Daoy (cell line): ENCODE measurements around the gene TMEM218. TPM values are rescaled to one million over a fixed set of nuclear protein-coding genes. Genes with fewer than 3 reads are reported as not detected.

Source experiments
- DNase-seq: peaks from one replicate; pipeline ENCODE4 v3.0.0-alpha.2; 2015; ENCODE audit warnings: low read depth
- total RNA-seq: library from RNA; depleted of rRNA; stranded (reverse); fragments of >200 nt; shearing (Covaris generic); gene quantifications from 2 replicates; pipeline ENCODE4 v1.2.3, GENCODE V29; 2014; rRNA removed

Gene TMEM218
- 25.1 and 32.0 TPM in 2 replicates for total RNA-seq

DNA sequence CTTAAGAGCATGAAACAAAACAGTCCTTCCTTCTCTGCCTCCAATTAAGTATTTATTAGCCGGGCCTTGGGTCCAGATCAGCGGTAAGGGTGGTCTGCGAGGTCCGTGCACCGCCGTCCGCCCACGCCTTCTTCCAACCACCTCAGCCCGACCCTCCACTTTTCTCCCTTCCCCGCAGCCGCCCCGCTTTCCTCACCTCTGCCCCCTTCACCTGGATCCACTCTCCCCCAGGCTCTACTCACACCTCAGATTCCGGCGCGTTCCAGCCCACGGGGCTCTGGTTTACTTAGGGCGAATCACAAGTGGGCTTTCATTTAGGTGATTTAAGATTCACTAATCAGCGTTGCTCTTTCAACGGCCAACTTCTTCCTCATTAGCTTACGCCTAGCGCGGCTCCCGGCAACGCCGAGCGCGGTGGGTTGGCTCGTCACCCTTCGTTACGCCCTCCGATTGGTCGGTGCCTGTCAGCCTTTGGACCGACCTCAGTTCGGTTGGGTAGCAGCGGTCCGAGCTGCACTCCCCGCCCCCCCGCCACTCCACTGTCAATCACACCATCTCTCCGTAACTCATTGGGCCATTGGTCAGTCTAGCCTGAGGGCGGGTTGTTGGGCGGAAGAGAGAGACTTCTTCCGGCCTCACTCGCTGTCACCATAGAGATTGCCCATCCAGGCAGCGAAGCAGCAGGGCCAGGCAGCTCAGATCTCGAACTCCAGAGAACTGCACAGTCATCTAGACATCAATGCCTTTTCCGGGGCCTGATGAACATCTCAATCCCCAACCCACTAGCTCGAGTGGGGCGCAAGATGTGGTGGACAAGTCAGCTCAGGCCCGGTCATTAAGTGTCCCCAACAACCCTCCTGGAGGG lies at the start of gene TMEM218:
Gene TMEM218 (minus strand): TSS at position 284 of the 865 bp plus-strand sequence. CDS start 9,385 bp downstream, outside the sequence.
- peak; percentile 99 for DNase-seq

DNA sequence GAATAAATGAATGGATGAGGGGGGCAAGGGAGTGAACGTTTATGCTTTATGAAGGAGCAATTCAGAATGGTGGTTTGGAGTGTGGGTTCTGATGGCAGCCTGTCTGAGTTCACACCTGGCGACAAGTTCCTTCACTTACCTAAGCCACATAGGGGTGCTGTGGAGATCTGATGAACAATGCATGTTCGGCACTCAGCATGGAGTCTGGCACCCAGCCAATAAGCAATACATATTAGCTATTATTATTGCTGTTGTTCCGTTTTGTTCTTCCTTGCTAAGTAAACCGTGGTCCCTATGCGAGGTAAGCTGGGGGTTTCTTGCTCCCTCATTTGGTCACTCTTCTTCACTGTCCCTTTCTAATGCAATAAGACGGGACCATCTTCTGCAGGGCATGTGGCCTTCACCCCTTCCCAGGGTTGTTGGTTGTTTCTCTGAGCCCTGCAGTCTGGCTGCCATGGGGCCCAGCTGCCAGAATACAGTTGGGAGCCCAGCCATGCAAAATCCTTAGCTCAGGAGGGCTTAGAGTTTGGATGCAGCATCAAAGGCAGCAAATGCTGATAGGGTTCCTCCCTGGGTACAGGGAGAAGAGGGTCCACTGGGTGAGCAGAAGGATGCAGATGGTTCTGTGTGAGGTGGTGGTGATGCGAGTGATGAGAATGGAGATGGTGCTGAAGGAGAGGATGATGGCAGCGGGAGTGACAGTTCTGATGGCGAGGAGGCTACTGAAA lies 46.7 kb upstream of the TMEM218 start:
- no peak for DNase-seq

DNA sequence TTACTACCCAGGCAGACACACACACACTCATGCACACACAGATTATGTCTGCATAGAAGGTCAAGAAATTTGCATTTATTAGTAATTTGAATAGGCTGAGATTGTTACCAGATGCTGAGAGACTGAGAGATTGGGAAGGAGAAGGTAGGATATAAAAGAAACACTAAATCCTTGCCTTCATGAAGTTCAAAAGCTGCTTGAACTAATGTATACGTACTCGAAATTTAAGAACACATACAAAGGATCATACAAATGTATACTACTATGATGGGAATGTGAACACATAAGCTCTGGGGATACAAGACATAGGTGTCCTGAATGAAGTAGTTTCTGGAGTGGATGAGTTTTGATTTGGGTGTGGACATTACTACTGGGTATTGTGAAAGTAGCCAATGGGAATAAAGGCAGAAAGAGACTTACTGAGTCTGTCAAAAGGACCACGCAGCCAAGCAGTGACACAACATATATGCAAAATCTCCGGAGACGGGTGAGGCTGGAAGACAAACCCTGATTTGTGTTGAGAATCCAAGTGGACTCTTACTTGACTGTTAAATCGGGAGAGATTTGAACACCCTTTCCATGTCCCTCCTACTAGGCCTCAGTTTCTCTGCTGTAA lies 45.8 kb upstream of the TMEM218 start:
- DNase-seq = no peak

GRCh38 chr11:125156346-125157117 lies 45.1 kb upstream of the TMEM218 start:
- DNase-seq = no peak

DNA sequence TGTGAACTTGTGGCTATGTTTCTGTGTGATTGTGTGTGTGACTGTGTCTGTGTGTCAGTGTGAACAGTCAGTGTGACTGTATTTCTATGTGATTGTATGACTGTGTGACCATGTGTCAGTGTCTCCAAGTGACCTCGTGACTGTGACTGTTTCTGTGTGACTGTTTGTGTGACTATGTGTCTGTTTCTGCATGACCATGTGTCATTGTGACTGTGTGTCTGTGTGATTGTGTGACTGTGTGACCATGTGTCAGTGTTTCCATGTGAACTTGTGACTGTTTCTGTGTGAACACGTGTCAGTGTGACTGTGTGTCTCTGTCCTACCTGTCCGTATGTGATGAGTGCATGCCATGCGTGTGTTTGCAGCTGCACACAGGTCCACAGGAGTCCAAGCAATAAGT lies 44.3 kb upstream of the TMEM218 start:
- DNase-seq = no peak

DNA sequence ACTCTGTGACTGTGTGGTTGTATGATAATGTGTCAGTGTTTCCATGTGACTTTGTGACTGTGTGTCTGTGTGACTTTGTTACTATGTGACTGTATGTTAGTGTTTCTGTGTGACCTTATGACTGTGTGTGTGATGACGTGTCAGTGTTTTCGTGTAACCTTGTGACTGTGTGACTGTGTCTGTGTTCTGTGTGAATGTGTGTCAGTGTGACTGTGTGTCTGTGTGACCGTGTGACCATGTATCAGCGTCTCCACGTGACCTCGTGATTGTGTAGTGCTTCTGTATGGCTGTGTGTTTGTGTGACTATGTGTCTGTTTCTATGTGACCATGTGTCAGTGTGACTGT lies 43.6 kb upstream of the TMEM218 start:
- DNase-seq = no peak

DNA sequence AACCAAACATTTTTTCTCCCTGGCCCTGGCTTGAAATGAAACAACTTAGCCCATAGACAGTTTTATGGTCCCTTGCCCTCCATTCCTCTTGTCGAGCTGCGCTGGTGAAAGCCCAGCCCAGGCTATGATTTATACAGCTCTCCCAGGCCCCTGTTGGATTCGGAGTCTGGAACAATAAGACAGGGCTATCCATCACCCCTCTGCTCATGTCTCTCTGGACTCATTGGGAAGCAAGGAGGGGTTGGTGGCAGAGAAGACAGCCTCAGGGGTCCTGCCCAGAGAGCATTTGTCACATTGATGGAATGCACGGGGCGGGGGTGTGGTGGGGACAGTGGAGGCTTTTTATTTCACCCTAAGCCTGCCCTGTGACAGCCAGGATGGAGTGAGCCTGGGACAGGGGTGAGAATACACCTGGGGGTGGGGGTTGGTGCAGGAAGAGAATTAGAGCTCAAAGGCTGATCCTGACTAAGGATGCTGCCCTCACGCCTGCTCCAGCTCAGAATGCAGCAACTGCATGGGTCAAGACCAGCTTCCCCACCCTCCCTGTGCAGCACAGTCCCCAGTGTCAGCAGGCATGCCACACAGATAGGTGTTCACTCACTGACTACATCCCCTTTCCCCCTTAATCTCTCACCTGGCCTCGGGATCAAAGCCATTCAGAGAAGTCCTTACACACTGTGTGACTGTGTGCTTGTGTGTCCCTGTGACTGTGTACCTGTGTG lies 43.1 kb upstream of the TMEM218 start:
- DNase-seq = no peak

DNA sequence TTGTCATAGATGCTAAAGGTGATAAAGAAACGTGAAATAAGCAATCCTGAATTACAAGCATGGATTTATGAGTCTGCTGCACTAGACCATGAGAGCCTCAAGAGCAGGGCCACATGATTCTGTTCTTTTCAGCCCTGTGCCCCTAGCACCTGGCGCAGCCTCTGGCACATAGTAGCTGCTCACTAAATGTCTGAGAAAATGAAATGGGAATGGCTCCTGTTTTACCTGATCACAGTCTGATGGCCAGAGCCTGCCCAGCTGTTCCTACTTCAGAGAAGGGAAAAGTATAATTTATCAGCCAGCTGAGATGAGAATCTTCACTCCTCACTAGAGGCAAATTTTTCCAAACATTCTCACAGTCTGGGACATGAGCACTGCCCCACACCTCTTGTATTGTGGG lies 42.4 kb upstream of the TMEM218 start:
- DNase-seq = no peak

- no peak for DNase-seq
These were observed 37.3 kb upstream of the TMEM218 start for GRCh38 chr11:125148743-125149142.

GRCh38 chr11:125148011-125148410 lies 36.6 kb upstream of the TMEM218 start:
- no peak for DNase-seq

DNA sequence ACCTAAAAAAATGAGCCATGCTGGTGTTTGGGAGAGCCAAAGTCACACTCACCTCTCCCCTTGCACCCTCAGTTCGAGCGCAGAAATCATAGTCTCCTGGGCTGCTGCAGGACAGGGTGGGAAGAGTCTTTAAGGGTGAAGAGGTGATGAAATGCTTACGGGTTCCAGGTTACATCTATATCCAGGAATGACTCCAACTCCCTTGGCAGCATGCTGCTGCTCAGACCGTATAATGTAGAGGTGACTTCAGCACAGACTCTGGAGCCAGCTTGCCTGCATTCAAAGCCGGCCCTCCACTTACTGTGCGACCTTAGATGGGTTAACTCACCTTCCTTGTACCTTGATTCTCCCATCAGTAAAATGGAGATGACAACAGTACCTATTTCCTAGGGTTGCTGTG lies 35.9 kb upstream of the TMEM218 start:
- DNase-seq = no peak

DNA sequence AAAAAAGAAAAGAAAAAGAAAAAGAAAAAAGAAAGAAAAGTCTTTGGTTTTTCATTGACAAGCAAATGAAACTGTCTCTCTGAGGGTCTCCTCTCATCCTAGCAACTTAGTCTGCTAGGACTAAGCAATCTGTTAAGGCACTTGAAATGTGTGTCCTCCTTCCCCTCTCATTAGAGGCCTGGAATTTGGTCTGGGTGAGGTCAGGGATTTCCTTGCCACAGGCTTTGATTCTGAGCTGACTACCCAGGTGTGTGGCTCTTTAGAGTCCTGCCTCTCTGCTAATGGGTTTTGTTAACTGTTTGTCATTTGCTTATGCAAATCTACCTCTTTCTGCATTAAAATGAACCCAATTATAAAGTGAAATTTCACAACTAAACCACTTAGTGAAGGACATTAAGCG lies 34.8 kb upstream of the TMEM218 start:
- DNase-seq = no peak

DNA sequence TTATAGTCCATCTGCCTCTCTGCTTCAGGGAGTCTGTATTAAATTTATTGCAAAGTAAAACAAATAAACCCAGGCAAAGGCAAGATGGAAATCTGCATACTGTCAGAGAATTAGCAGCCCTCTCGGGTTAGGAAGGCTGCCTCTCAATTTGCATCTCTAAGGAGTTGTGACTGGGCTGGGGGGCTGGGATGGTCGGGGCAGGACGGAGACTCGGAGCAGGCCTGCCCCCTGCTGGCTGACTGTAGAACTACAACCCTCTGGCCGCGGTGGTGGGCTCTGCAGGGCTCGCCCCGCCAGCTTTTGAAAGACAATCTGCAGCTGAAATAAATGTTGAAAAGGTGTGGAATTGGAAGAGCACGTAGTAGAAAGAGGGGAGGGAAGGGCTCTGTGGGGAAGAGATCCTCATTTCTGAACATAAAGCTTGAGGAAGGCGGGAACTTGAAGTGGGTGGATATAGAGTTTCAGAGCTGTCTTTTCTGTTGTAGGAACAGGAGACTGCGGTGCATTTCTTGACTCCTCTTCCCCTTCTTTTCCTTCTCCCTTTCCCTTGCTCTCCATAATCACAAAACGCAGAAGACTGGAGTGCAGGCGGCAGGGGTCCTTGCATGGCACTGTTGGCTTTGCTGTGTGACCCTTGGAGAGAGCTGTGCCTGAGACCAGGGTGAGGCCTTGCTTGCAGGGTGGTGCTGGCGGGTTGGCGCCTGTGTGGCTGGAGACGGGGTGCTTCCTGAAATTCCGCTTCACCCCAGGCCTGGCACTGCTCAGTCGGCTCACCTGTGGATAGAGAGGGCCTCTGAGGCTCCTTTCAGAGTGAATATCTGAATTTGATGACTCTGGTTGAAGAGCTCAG lies 30.5 kb upstream of the TMEM218 start:
- peak; percentile 48 for DNase-seq

- no peak for DNase-seq
These were observed 29.8 kb upstream of the TMEM218 start for GRCh38 chr11:125141178-125141577.

DNA sequence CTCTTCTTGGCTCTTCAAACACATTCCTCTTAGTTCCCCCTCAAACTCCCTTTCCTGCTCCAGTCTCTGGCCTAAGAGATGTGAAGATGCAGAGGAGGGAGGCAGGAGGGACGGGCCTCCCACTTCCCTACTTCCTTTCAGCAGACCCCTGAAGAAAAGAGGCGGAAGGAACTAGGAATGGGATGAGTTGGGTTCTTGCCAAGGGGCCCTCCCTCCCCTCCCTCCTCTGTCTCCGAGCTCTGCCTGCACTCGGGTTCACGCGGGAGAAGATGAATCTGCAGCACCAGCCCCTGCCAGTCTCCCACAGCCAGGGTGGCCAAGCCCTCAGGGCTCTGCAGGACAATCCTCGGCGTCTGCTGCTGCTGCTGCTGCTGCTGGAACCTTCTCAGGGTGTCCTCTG lies 28.8 kb upstream of the TMEM218 start:
- no peak for DNase-seq

- no peak for DNase-seq
These were observed 28.4 kb upstream of the TMEM218 start for GRCh38 chr11:125139778-125140177.

- no peak for DNase-seq
These were observed 27.5 kb upstream of the TMEM218 start for GRCh38 chr11:125138966-125139365.

DNA sequence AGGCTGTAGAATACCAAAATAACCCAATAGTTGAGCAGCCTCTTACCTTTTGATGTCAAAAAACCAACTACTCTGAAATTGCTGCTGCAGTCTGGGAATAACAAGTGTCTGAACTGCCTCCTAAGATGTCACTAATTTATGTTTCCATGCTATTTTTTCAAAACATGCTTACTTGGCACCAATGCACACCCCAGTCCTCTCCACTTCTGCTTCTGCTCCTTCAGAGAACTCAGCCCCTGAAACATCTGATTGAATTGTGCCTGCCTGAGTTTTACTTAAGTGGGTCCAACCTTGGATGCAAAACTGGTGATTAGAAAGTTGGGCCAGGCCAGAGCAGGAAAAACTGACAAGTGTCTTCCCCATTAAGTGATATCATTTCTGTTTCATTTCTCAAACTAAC lies 24.6 kb upstream of the TMEM218 start:
- no peak for DNase-seq

GRCh38 chr11:125132596-125132995 lies 21.2 kb upstream of the TMEM218 start:
- DNase-seq = no peak

- no peak for DNase-seq
These were observed 20.6 kb upstream of the TMEM218 start for GRCh38 chr11:125132071-125132470.
